LoVo (cell line): ENCODE measurements around the gene TBC1D14.
A peak's percentile ranks its signal among the peaks of the same experiment; 100 is the strongest.

Source experiments
- DNase-seq: peaks from one replicate; pipeline ENCODE4 v3.0.0-alpha.2; 2016; ENCODE audit warnings: low spot score

The TBC1D14 gene

GRCh38 chr4:6909113-6909969, at the start of gene TBC1D14:
Gene TBC1D14 (plus strand): TSS chr4:6909826. CDS start chr4:6923390, 13,564 bp downstream.
- peak; percentile 85 for DNase-seq

- no peak for DNase-seq
Observed at GRCh38 chr4:6868386-6868785, 41.2 kb upstream of the TBC1D14 start.

- DNase-seq = no peak
Observed at GRCh38 chr4:6869944-6870343, 39.7 kb upstream of the TBC1D14 start.

- no peak for DNase-seq
Observed at GRCh38 chr4:6873291-6873690, 36.3 kb upstream of the TBC1D14 start.

GRCh38 chr4:6873792-6874461, 35.7 kb upstream of the TBC1D14 start:
- DNase-seq = peak; percentile 50

GRCh38 chr4:6874981-6875380, 34.6 kb upstream of the TBC1D14 start:
- no peak for DNase-seq

- no peak for DNase-seq
Observed at GRCh38 chr4:6875431-6875831, 34.2 kb upstream of the TBC1D14 start.

GRCh38 chr4:6876440-6876839, 33.2 kb upstream of the TBC1D14 start:
- DNase-seq = no peak

- no peak for DNase-seq
Observed at GRCh38 chr4:6877067-6877466, 32.6 kb upstream of the TBC1D14 start.

GRCh38 chr4:6878451-6879059, 31.1 kb upstream of the TBC1D14 start:
- DNase-seq = no peak

GRCh38 chr4:6880691-6881090, 28.9 kb upstream of the TBC1D14 start:
- no peak for DNase-seq

- DNase-seq = no peak
Observed at GRCh38 chr4:6881908-6882307, 27.7 kb upstream of the TBC1D14 start.

GRCh38 chr4:6884341-6884870, 25.2 kb upstream of the TBC1D14 start:
- DNase-seq = no peak

GRCh38 chr4:6885953-6886557, 23.6 kb upstream of the TBC1D14 start:
- peak; percentile 39 for DNase-seq

GRCh38 chr4:6886886-6887285, 22.7 kb upstream of the TBC1D14 start:
- DNase-seq = no peak

- no peak for DNase-seq
Observed at GRCh38 chr4:6887591-6888371, 21.8 kb upstream of the TBC1D14 start.

- DNase-seq = no peak
Observed at GRCh38 chr4:6888506-6889071, 21.0 kb upstream of the TBC1D14 start.

- no peak for DNase-seq
Observed at GRCh38 chr4:6889101-6889735, 20.4 kb upstream of the TBC1D14 start.

- DNase-seq = no peak
Observed at GRCh38 chr4:6889736-6890324, 19.8 kb upstream of the TBC1D14 start.

GRCh38 chr4:6890358-6890757, 19.3 kb upstream of the TBC1D14 start:
- DNase-seq = no peak
